Psoas muscle (tissue), 8 donors: ENCODE data around the gene ACAD11. TPM values are rescaled to one million over a fixed set of nuclear protein-coding genes. Genes with fewer than 3 reads are reported as not detected.

Source experiments
- ATAC-seq, 4 donors: fragments of 200-7000 bp; cut with Tn5 transposase; one replicate each; pipeline ENCODE4 v1.9.1; 2020; ENCODE audit warnings: moderate library complexity in 3 of 4, mild to moderate bottlenecking in 2 of 4
- DNase-seq, 2 donors: peaks; one replicate each; pipeline ENCODE4 v3.0.0-alpha.2; 2020
- H3K27ac ChIP-seq: fragments of 200-600 bp; one replicate; pipeline ENCODE4 v1.8.0; 2022
- H3K27me3 ChIP-seq, 3 donors: fragments of 200-600 bp in 1 of 3; one replicate each; pipeline versions ENCODE4 v1.6.1 to v1.8.0; 2013 to 2022; ENCODE audit warnings: low read length in 2 of 3, mild to moderate bottlenecking in 2 of 3, moderate library complexity in 1 of 3; ENCODE audit not compliant: insufficient read depth in 3 of 3
- H3K36me3 ChIP-seq, 2 donors: fragments of 200-600 bp in 1 of 2; one replicate each; pipeline versions ENCODE4 v1.6.1 to v1.8.0; 2013 to 2022; ENCODE audit warnings: low read depth in 1 of 2, mild to moderate bottlenecking in 1 of 2, moderate library complexity in 1 of 2; ENCODE audit not compliant: insufficient read depth in 1 of 2
- H3K4me1 ChIP-seq: fragments of 200-600 bp; one replicate; pipeline ENCODE4 v1.8.0; 2022
- H3K4me3 ChIP-seq: fragments of 200-600 bp; one replicate; pipeline ENCODE4 v1.8.0; 2022; ENCODE audit warnings: mild to moderate bottlenecking
- H3K9me3 ChIP-seq: fragments of 200-600 bp; one replicate; pipeline ENCODE4 v1.8.0; 2022
- WGBS, 3 donors: extraction: QIAGEN DNeasy Blood & Tissue Kit; methylation state at CpG; one replicate each; pipeline versions ENCODE4 v1.1.6 to v1.1.7; 2013; 5-methylcytosine and 5-hydroxymethylcytosine counted together
- intact Hi-C, 2 donors: fragments of 100-400 bp; cut with DNase I; formaldehyde crosslinking; loops; one replicate each; pipeline versions ENCODE4 v1.11.0 to v1.14.2; 2022
- polyA plus RNA-seq, 3 donors: library from polyadenylated mRNA; stranded (reverse); fragments of 200-250 nt; gene quantifications; one replicate each; pipeline ENCODE4 v1.2.3, GENCODE V29; 2013
- total RNA-seq, 4 donors: library from RNA; stranded (reverse); fragmentation: NEBNext Ultra II Directional in 2 of 4; extraction: Animal tissue kit (Norgen Biotek cat#: 25700) in 2 of 4; gene quantifications; one replicate each; pipeline versions ENCODE4 v1.2.1 to v1.2.4, GENCODE V29; 2021 to 2023
- TF ChIP-seq, protein P1 (sequence below): fragments of 200-600 bp; IDR thresholded peaks from one replicate; pipeline ENCODE4 v1.8.0; 2022; ENCODE audit warnings: antibody characterized with exemption
- donor health status: healthy with polysubstance abuse.
- donor health status: DM: no; HTN: no; CAD: no; lungs with moderate emphysema.
- donor health status: Bipolar disorder and iron deficiency.
- donor health status: healthy.
- donor health status: DM: yes; HTN: yes; CAD: no.
- donor health status: DM: no; HTN: no; CAD: no.
- donor health status: DM: no; HTN: no; CAD: no.
- donor health status: DM: yes; HTN: yes; CAD: no.

Gene ACAD11
- total and polyA plus RNA-seq, 7 donors, result 1.8 to 7.5 (median 5.7) TPM

DNA sequence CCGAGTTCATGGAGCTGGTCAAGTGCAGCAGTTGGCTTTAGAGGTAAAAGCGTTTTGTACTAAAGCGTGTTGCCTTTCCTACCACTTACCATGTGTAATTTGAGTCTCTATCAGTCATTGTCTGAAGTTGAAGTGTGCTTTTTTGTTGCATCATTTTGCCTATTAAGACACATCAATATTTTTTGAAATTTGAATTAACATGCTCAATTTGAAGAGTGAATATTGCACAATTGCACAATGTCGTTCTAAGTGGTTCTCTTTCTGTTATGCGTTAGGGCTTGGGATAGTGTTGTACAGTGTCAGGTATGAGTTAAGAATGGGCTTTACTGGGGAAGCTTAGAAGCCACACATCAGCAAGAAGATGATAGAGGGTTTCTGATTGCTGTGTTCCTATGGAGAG, 146.6 kb downstream of the ACAD11 start:
- Histone ChIP-seq H3K27ac (no peak overlapping the region), H3K9me3 (no peaks in the 10 kb centered on the region), H3K4me3 (no peak overlapping the region), H3K36me3 (peaks cover 5 to 100% of the 10 kb centered on the region in 2 donors), H3K27me3 (no peaks in the 10 kb centered on the region), H3K4me1 (no peaks in the 10 kb centered on the region)
- TF ChIP-seq, protein P1, sequence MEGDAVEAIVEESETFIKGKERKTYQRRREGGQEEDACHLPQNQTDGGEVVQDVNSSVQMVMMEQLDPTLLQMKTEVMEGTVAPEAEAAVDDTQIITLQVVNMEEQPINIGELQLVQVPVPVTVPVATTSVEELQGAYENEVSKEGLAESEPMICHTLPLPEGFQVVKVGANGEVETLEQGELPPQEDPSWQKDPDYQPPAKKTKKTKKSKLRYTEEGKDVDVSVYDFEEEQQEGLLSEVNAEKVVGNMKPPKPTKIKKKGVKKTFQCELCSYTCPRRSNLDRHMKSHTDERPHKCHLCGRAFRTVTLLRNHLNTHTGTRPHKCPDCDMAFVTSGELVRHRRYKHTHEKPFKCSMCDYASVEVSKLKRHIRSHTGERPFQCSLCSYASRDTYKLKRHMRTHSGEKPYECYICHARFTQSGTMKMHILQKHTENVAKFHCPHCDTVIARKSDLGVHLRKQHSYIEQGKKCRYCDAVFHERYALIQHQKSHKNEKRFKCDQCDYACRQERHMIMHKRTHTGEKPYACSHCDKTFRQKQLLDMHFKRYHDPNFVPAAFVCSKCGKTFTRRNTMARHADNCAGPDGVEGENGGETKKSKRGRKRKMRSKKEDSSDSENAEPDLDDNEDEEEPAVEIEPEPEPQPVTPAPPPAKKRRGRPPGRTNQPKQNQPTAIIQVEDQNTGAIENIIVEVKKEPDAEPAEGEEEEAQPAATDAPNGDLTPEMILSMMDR, result no peak
- ATAC-seq (no peak), DNase-seq (no peak)
- intact Hi-C loops, result loop anchor here in 1 of 2 donors (10.0 kb wide), 1 partner anchor 182 kb away; no protein-coding TSS in a partner anchor
- 94 to 95% (median 95%) methylated on average over 5 of the region's 5 CpGs for WGBS, 3 donors

DNA sequence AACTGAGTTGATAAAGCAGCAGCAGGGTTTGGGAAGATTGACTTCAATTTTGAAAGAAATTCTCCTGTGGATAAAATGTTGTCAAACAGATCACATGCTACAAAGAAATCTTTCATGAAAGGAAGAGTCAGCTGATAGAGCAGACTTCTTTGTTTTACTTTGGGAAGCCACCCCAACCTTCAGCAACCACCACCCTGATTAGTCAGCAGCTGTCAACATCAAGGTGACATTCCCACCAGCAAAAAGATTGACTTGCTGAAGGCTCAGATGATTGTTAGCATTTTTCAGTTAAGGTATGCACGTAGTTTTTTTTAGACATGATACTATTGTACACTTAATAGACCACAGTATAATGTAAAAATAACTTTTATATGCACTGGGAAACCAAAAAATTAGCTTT, 150.1 kb downstream of the ACAD11 start:
- H3K4me1 ChIP-seq, result no peaks in the 10 kb centered on the region
- peaks cover 3 to 100% of the 10 kb centered on the region in 2 donors for H3K36me3 ChIP-seq
- TF ChIP-seq, protein P1, result no peak
- DNase-seq (no peak), ATAC-seq (no peak)
- H3K27me3 ChIP-seq, result no peaks in the 10 kb centered on the region
- 94 to 98% (median 97%) methylated on average over 1 of the region's 1 CpG for WGBS, 3 donors
- intact Hi-C loops, result no loop called here
- H3K4me3 ChIP-seq, result no peak overlapping the region
- no peak overlapping the region for H3K27ac ChIP-seq
- no peaks in the 10 kb centered on the region for H3K9me3 ChIP-seq

DNA sequence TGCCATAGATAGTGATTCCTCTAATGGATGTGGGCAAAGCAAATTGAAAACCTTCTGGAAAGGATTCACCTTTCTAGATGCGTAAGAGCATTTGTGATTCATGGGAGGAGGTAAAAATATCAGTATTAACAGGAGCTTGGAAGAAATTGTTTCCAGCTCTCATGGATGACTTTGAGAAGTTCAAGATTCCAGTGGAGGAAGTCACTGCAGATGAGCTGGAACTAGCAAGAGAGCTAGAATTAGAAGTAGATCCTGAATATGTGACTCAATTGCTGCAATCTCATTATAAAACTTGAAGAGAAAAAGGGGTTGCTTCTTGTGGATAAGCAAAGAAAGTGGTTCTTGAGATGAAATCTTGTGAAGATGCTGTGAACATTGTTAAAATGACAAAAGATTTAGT, 150.5 kb downstream of the ACAD11 start:
- no peaks in the 10 kb centered on the region for H3K27me3 ChIP-seq
- H3K36me3 ChIP-seq, result peaks cover 3 to 100% of the 10 kb centered on the region in 2 donors
- H3K4me3 ChIP-seq, result no peak overlapping the region
- TF ChIP-seq, protein P1, result no peak
- no peaks in the 10 kb centered on the region for H3K9me3 ChIP-seq
- no peak overlapping the region for H3K27ac ChIP-seq
- WGBS, 3 donors, result 86 to 96% (median 95%) methylated on average over 1 of the region's 1 CpG
- ATAC-seq, result no peak
- no peaks in the 10 kb centered on the region for H3K4me1 ChIP-seq
- no peak for DNase-seq
- intact Hi-C loops, result no loop called here

Other genes with a start within 250 kb of the ACAD11 start
- 10 to 100 TPM; 20.0 to 30.9 (median 26.0) TPM for gene DNAJC13, start 242.3 kb downstream of the ACAD11 start, total RNA-seq
- gene DNAJC13, start 242.3 kb downstream of the ACAD11 start, polyA plus RNA-seq, result 10 to 100 TPM in 2 of 3 donors, 1 to 10 TPM in 1; 7.4 to 24.9 (median 16.0) TPM
- gene ACKR4, start 62.5 kb downstream of the ACAD11 start, total RNA-seq, result under 1 TPM in 3 of 4 donors, not detected in 1; 0.12 to 0.64 (median 0.43) TPM
- gene ACKR4, start 62.5 kb downstream of the ACAD11 start, polyA plus RNA-seq, result under 1 TPM; 0.11 to 0.29 (median 0.17) TPM
- 10 to 100 TPM; 22.2 to 29.2 (median 27.0) TPM for gene UBA5, start 520 bp upstream of the ACAD11 start, total RNA-seq
- gene UBA5, start 520 bp upstream of the ACAD11 start, polyA plus RNA-seq, result 10 to 100 TPM; 16.2 to 31.1 (median 25.1) TPM
- gene NPHP3, start 62.6 kb upstream of the ACAD11 start, total RNA-seq, result 1 to 10 TPM; 6.9 to 9.1 (median 8.1) TPM
- gene NPHP3, start 62.6 kb upstream of the ACAD11 start, polyA plus RNA-seq, result 1 to 10 TPM; 3.9 to 6.3 (median 4.4) TPM